Endothelial cell of umbilical vein (primary cell): ENCODE measurements around the gene ALK. TPM values are rescaled to one million over a fixed set of nuclear protein-coding genes. Genes with fewer than 3 reads are reported as not detected.

Experiments used
- BruUV-seq: library from RNA; stranded (reverse); fragments of 400-500 nt; replicated peaks from 2 replicates; lab custom pipeline; 2021; lab: Mats Ljungman, UMichigan
- CTCF ChIA-PET: fragments of 300-600, 350-600 bp; sonication (Branson Sonifier 250); formaldehyde crosslinking; loops from one replicate; lab custom pipeline; 2021; ENCODE audit warnings: antibody characterized with exemption, inconsistent platforms; lab: Charles Lee
- POLR2A ChIA-PET: fragments of 300-600, 350-600 bp; sonication (Branson Sonifier 250); formaldehyde crosslinking; loops from one replicate; lab custom pipeline; 2021; ENCODE audit warnings: antibody characterized with exemption, inconsistent platforms; lab: Charles Lee
- DNase-seq: peaks from one replicate; pipeline ENCODE4 v3.0.0-alpha.2; 2011; ENCODE audit warnings: low read depth, low spot score
- FAIRE-seq: peaks from 2 replicates; lab custom pipeline; 2011; peaks lifted over from hg19 to GRCh38; lab: Jason Lieb, UNC
- H2AFZ ChIP-seq: 2 replicates; pipeline ENCODE4 v1.6.0; 2012; ENCODE audit warnings: low read depth, low read length, control low read depth, inconsistent platforms
- H3K27ac ChIP-seq: 2 replicates; pipeline ENCODE4 v1.5.1; 2011; ENCODE audit warnings: low read depth, mild to moderate bottlenecking, control low read depth, low read length, moderate library complexity; ENCODE audit not compliant: insufficient read depth
- H3K27me3 ChIP-seq, 2 experiments: 2 replicates each; pipeline versions ENCODE4 v1.6.0 to v1.6.1; 2011; ENCODE audit warnings: low read length in 2 of 2, mixed read lengths in 1 of 2; ENCODE audit not compliant: control insufficient read depth in 2 of 2, insufficient read depth in 2 of 2
- H3K36me3 ChIP-seq, 2 experiments: 2 replicates in 1 of 2; 3 replicates in 1 of 2; pipeline ENCODE4 v1.5.1; 2011; ENCODE audit warnings: low read length in 2 of 2, mild to moderate bottlenecking in 1 of 2, moderate library complexity in 1 of 2; ENCODE audit not compliant: control insufficient read depth in 2 of 2, insufficient read depth in 2 of 2; ENCODE audit errors: extremely low read depth in 1 of 2
- H3K4me1 ChIP-seq: 3 replicates; pipeline ENCODE4 v1.5.1; 2011; ENCODE audit warnings: mild to moderate bottlenecking, low read length; ENCODE audit not compliant: control insufficient read depth, insufficient read depth; ENCODE audit errors: extremely low read depth
- H3K4me2 ChIP-seq: 2 replicates; pipeline ENCODE4 v1.6.1; 2011; ENCODE audit warnings: low read length, control low read depth, mixed read lengths; ENCODE audit not compliant: insufficient read depth
- H3K4me3 ChIP-seq, 3 experiments: fragments of 200-600 bp in 1 of 3; sonication (generic), shearing (Covaris generic) in 1 of 3; replicated peaks in 1 of 3; 2 replicates each; pipeline ENCODE4 v1.5.1; 2011 to 2016; ENCODE audit warnings: control low read depth in 3 of 3, low read length in 3 of 3, mild to moderate bottlenecking in 2 of 3, inconsistent platforms in 1 of 3, low read depth in 1 of 3, moderate library complexity in 1 of 3; ENCODE audit not compliant: insufficient read depth in 1 of 3
- H3K79me2 ChIP-seq: 2 replicates; pipeline ENCODE4 v1.6.0; 2012; ENCODE audit warnings: low read length, inconsistent platforms; ENCODE audit not compliant: control insufficient read depth, insufficient read depth
- H3K9ac ChIP-seq: replicated peaks from 2 replicates; pipeline ENCODE3; 2011; ENCODE audit warnings: low read length, control low read depth; ENCODE audit not compliant: insufficient read depth; ENCODE audit errors: extremely low read depth
- H3K9me1 ChIP-seq: replicated peaks from 3 replicates; pipeline ENCODE4 v1.6.0; 2011; ENCODE audit warnings: mild to moderate bottlenecking, low read length; ENCODE audit not compliant: control insufficient read depth, insufficient read depth; ENCODE audit errors: extremely low read depth
- H3K9me3 ChIP-seq: replicated peaks from 2 replicates; pipeline ENCODE4 v1.5.1; 2012; ENCODE audit warnings: low read length, inconsistent platforms; ENCODE audit not compliant: control insufficient read depth, insufficient read depth
- H4K20me1 ChIP-seq: replicated peaks from 2 replicates; pipeline ENCODE3; 2011; ENCODE audit warnings: mild to moderate bottlenecking, low read length; ENCODE audit not compliant: control insufficient read depth, insufficient read depth; ENCODE audit errors: extremely low read depth
- EZH2 ChIP-seq: IDR thresholded peaks from 2 replicates; pipeline ENCODE4 v1.6.1; 2012; ENCODE audit warnings: borderline replicate concordance, low read depth, mild to moderate bottlenecking, moderate library complexity, low read length, inconsistent platforms; ENCODE audit not compliant: severe bottlenecking
- FOS ChIP-seq: IDR thresholded peaks from 2 replicates; pipeline ENCODE4 v1.6.1; 2011; ENCODE audit warnings: mild to moderate bottlenecking, low read length, moderate library complexity, borderline replicate concordance; ENCODE audit not compliant: insufficient read depth
- GATA2 ChIP-seq: IDR thresholded peaks from 2 replicates; pipeline ENCODE4 v1.7.0; 2011; ENCODE audit warnings: low read depth, mild to moderate bottlenecking, moderate library complexity, mixed read lengths, low read length; ENCODE audit not compliant: insufficient read length, insufficient read depth
- JUN ChIP-seq: IDR thresholded peaks from 2 replicates; pipeline ENCODE4 v1.6.1; 2011; ENCODE audit warnings: borderline replicate concordance, low read depth; ENCODE audit not compliant: insufficient read length, insufficient read depth
- MAX ChIP-seq: IDR thresholded peaks from 2 replicates; pipeline ENCODE4 v1.6.1; 2011; ENCODE audit not compliant: insufficient read depth, insufficient read length
- MYC ChIP-seq: IDR thresholded peaks from one replicate; pipeline ENCODE4 v1.6.1; 2011; ENCODE audit warnings: mild to moderate bottlenecking, low read depth, low read length
- POLR2A ChIP-seq: IDR thresholded peaks from 2 replicates; pipeline ENCODE4 v1.6.1; 2012; ENCODE audit warnings: low read depth, mild to moderate bottlenecking, control low read depth, low read length
- POLR2AphosphoS5 ChIP-seq: IDR thresholded peaks from 2 replicates; pipeline ENCODE4 v1.6.1; 2012; ENCODE audit warnings: low read depth, mild to moderate bottlenecking, control low read depth, low read length, moderate library complexity; ENCODE audit not compliant: insufficient read depth
- dilution Hi-C: fragments of 300-500 bp; cut with MboI; formaldehyde crosslinking; loops from one replicate; pipeline ENCODE4 v1.15.0; 2019; ENCODE audit warnings: low sequenced_read_pairs; ENCODE audit not compliant: extremely low pct_ligation_motif_present
- intact Hi-C: fragments of 100-400 bp; cut with micrococcal nuclease; formaldehyde crosslinking; loops from one replicate; pipeline ENCODE4 v1.10.0; 2022
- polyA plus RNA-seq, 4 experiments: library from polyadenylated mRNA; depleted of rRNA in 3 of 4; stranded (reverse) in 3 of 4; unstranded in 1 of 4; fragments of >200 nt; gene quantifications; 2 replicates each; pipeline versions ENCODE4 v1.2.1 to v1.2.3, GENCODE V29; 2011 to 2012; ENCODE audit warnings: missing spikeins in 1 of 4
- total RNA-seq: library from RNA; stranded (reverse); gene quantifications from 2 replicates; pipeline ENCODE4 v1.2.3, GENCODE V29; 2021
- TF ChIP-seq, protein P1 (sequence below), 2 donors: IDR thresholded peaks; 1 replicate in 1 of 2; 2 replicates in 1 of 2; pipeline ENCODE4 v1.5.1; 2011; ENCODE audit warnings: low read length in 2 of 2, mild to moderate bottlenecking in 2 of 2, moderate library complexity in 2 of 2, control low read depth in 1 of 2, inconsistent platforms in 1 of 2, low read depth in 1 of 2; ENCODE audit not compliant: insufficient read depth in 1 of 2; ENCODE audit errors: extremely low read depth in 1 of 2

The ALK gene
- total and polyA plus RNA-seq, 2 donors (not counting 3 experiments of a cell fraction or from before 2014, with no cell fraction given): not detected

GRCh38 chr2:29942711-29943110 lies 21.3 kb upstream of the ALK start:
- no peak overlapping the region for H2AFZ ChIP-seq
- H3K9ac ChIP-seq: no peak overlapping the region
- no peak overlapping the region for H3K4me3 ChIP-seq
- no peaks in the 10 kb centered on the region for H3K79me2 ChIP-seq
- CTCF ChIA-PET: no interaction called here
- dilution Hi-C loops (no loop called here), intact Hi-C loops (no loop called here)
- H3K36me3 ChIP-seq: no peaks in the 10 kb centered on the region
- H3K4me1 ChIP-seq: no peaks in the 10 kb centered on the region
- FAIRE-seq (no peak), DNase-seq (no peak)
- H3K4me2 ChIP-seq: no peak overlapping the region
- POLR2A ChIA-PET: no interaction called here
- H3K9me1 ChIP-seq: no peaks in the 10 kb centered on the region
- TF ChIP-seq POLR2AphosphoS5 (no peak), GATA2 (no peak), MAX (no peak), EZH2 (no peak), POLR2A (no peak), FOS (no peak), MYC (no peak), JUN (no peak)
- TF ChIP-seq, protein P1, sequence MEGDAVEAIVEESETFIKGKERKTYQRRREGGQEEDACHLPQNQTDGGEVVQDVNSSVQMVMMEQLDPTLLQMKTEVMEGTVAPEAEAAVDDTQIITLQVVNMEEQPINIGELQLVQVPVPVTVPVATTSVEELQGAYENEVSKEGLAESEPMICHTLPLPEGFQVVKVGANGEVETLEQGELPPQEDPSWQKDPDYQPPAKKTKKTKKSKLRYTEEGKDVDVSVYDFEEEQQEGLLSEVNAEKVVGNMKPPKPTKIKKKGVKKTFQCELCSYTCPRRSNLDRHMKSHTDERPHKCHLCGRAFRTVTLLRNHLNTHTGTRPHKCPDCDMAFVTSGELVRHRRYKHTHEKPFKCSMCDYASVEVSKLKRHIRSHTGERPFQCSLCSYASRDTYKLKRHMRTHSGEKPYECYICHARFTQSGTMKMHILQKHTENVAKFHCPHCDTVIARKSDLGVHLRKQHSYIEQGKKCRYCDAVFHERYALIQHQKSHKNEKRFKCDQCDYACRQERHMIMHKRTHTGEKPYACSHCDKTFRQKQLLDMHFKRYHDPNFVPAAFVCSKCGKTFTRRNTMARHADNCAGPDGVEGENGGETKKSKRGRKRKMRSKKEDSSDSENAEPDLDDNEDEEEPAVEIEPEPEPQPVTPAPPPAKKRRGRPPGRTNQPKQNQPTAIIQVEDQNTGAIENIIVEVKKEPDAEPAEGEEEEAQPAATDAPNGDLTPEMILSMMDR (IDR thresholded peaks at IDR 0.05; ENCODE audit: extremely low read depth in 1 of 2, insufficient read depth in 1 of 2, low read depth in 1 of 2, low read length in 2 of 2): no peak
- H3K27ac ChIP-seq: no peak overlapping the region
- H4K20me1 ChIP-seq: no peaks in the 10 kb centered on the region
- H3K9me3 ChIP-seq: peaks cover 2% of the 10 kb centered on the region
- no TSS peak for BruUV-seq
- no peaks in the 10 kb centered on the region for H3K27me3 ChIP-seq
